ENCODE data around the gene DHX29.

Gene DHX29

GRCh38 chr5:55290991-55291390 lies 16.5 kb downstream of the DHX29 start:
- no peak for TF ChIP-seq CTCF (IDR thresholded peaks at IDR 0.05)

GRCh38 chr5:55289808-55290207 lies 17.7 kb downstream of the DHX29 start:
- TF ChIP-seq CTCF (IDR thresholded peaks at IDR 0.05): no peak

- TF ChIP-seq CTCF (IDR thresholded peaks at IDR 0.05): no peak
These were observed 21.0 kb downstream of the DHX29 start for GRCh38 chr5:55286411-55286933.

- TF ChIP-seq CTCF (IDR thresholded peaks at IDR 0.05): no peak
These were observed 28.7 kb downstream of the DHX29 start for GRCh38 chr5:55278778-55279177.

- no peak for TF ChIP-seq CTCF (IDR thresholded peaks at IDR 0.05)
These were observed 30.7 kb downstream of the DHX29 start for GRCh38 chr5:55276771-55277170.

- TF ChIP-seq CTCF (IDR thresholded peaks at IDR 0.05): no peak
These were observed 49.2 kb downstream of the DHX29 start for GRCh38 chr5:55258339-55258738.

GRCh38 chr5:55254802-55255201 lies 52.7 kb downstream of the DHX29 start:
- no peak for TF ChIP-seq CTCF (IDR thresholded peaks at IDR 0.05)

- no peak for TF ChIP-seq CTCF (IDR thresholded peaks at IDR 0.05)
These were observed 57.4 kb downstream of the DHX29 start for GRCh38 chr5:55250064-55250463.
